ENCODE data around the gene GRB10. TPM values are rescaled to one million over a fixed set of nuclear protein-coding genes. Genes with fewer than 3 reads are reported as not detected.
A peak's percentile ranks its signal among the peaks of the same experiment; 100 is the strongest.
"Not testable (repeated sequence)": the region's sequence is repeated elsewhere in the genome, so short reads cannot be mapped to it uniquely, and the experiment has no call there.

GRB10 gene
- total and polyA plus RNA-seq, 11 donors, result 14.7 to 38.2 (median 28.0) TPM

DNA sequence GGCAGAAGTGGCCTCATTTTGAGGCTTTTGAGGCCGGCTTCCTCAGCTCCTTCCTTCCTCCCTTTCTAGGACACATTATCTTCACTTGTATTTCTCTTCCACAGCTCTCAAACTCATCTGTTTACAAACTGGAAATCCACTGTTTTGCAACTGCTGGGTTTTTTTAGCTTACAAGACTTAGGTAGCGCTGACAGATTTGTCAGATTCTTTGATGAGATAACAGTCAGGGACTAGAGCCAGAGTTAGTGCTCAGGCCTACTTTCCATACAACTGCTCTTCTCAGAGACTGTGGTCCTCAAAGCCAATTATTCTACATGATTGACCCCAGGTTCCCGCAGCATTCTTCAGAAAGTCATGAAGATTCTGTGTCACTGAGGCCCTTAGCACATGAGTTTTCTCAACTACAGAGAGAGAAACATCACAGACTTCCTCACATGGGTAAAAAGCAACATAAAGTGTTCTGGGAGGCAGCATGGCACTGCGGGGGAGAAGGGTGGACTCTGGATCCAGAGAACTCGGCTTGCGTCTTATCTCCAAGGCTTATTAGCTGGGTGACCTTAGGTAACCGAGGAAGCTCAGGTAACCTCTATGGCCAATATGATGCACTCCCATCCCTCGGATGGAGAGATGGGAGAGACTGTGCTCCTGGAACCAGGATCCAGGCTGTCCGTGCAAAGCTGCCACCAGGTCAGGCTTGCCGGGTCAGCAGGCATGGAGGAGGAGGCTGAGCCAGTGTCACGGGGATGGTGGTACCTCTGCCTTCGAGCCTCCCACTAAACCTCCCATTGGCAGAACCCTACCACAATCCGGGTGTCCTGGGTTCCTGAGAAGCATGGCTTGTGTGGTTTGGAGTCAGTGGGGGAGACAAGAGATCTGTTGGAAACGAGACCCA lies 228.0 kb downstream of the GRB10 start:
- no peak for DNase-seq
- H3K27ac ChIP-seq, result no peak overlapping the region
- H3K27me3 ChIP-seq, result peaks cover 0 to 13% (median 5%) of the 10 kb centered on the region in 9 donors
- intact Hi-C loops (cut with DNase I), result no loop called here
- TF ChIP-seq, protein P1, sequence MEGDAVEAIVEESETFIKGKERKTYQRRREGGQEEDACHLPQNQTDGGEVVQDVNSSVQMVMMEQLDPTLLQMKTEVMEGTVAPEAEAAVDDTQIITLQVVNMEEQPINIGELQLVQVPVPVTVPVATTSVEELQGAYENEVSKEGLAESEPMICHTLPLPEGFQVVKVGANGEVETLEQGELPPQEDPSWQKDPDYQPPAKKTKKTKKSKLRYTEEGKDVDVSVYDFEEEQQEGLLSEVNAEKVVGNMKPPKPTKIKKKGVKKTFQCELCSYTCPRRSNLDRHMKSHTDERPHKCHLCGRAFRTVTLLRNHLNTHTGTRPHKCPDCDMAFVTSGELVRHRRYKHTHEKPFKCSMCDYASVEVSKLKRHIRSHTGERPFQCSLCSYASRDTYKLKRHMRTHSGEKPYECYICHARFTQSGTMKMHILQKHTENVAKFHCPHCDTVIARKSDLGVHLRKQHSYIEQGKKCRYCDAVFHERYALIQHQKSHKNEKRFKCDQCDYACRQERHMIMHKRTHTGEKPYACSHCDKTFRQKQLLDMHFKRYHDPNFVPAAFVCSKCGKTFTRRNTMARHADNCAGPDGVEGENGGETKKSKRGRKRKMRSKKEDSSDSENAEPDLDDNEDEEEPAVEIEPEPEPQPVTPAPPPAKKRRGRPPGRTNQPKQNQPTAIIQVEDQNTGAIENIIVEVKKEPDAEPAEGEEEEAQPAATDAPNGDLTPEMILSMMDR (IDR thresholded peaks at IDR 0.05), result no peak
- no peak for TF ChIP-seq POLR2A (IDR thresholded peaks at IDR 0.05)
- ATAC-seq, result no peak
- no peaks in the 10 kb centered on the region for H3K9me3 ChIP-seq
- H3K4me3 ChIP-seq, result no peak overlapping the region
- H3K36me3 ChIP-seq, result no peaks in the 10 kb centered on the region
- WGBS, 4 donors, result 76 to 84% (median 80%) methylated on average over 13 to 14 of the region's 14 CpGs
- H3K4me1 ChIP-seq, result peaks cover 0 to 5% (median 0%) of the 10 kb centered on the region in 12 donors

DNA sequence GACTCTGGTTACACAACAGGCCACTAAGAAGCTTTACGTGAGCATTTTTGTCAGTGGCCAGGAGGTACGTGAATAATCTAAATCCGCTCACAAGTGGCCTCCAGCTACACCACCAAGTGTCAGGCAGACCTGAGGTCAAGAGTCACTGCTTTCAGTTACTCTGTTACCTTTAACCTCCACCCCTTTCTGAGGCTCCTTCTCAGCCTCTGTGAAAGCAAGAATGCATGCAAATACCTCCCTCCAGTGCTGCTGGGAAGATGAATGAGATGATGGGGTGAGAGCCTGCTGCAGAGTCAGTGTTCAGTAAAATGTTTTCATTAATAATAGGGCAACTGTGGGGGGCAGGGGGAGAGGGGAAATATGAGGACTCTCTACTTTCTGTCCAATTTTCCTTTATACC lies 228.7 kb downstream of the GRB10 start:
- DNase-seq, result no peak
- 43 to 51% (median 44%) methylated on average over 3 of the region's 3 CpGs for WGBS, 4 donors
- no peak overlapping the region for H3K27ac ChIP-seq
- no peak for ATAC-seq
- H3K4me3 ChIP-seq, result no peak overlapping the region
- H3K36me3 ChIP-seq, result no peaks in the 10 kb centered on the region
- intact Hi-C loops (cut with DNase I), result no loop called here
- peaks cover 0 to 5% (median 0%) of the 10 kb centered on the region in 12 donors for H3K4me1 ChIP-seq
- H3K27me3 ChIP-seq, result peaks cover 0 to 11% (median 3%) of the 10 kb centered on the region in 9 donors
- TF ChIP-seq, protein P1 (IDR thresholded peaks at IDR 0.05), result no peak
- no peak for TF ChIP-seq POLR2A (IDR thresholded peaks at IDR 0.05)
- no peaks in the 10 kb centered on the region for H3K9me3 ChIP-seq

GRCh38 chr7:50552921-50553320 lies 229.8 kb downstream of the GRB10 start:
- no peak overlapping the region for H3K4me3 ChIP-seq
- TF ChIP-seq POLR2A (IDR thresholded peaks at IDR 0.05), result no peak
- TF ChIP-seq, protein P1 (IDR thresholded peaks at IDR 0.05), result no peak
- no peak overlapping the region for H3K27ac ChIP-seq
- intact Hi-C loops (cut with DNase I), result no loop called here
- H3K9me3 ChIP-seq, result no peaks in the 10 kb centered on the region
- ATAC-seq (peak in 2 of 4 donors; percentile 45 to 59), DNase-seq (no peak)
- 17 to 31% (median 26%) methylated on average over 4 of the region's 4 CpGs for WGBS, 4 donors
- H3K36me3 ChIP-seq, result no peaks in the 10 kb centered on the region
- H3K27me3 ChIP-seq, result peaks cover 0 to 7% (median 0%) of the 10 kb centered on the region in 9 donors
- peaks cover 0 to 5% (median 0%) of the 10 kb centered on the region in 12 donors for H3K4me1 ChIP-seq

DNA sequence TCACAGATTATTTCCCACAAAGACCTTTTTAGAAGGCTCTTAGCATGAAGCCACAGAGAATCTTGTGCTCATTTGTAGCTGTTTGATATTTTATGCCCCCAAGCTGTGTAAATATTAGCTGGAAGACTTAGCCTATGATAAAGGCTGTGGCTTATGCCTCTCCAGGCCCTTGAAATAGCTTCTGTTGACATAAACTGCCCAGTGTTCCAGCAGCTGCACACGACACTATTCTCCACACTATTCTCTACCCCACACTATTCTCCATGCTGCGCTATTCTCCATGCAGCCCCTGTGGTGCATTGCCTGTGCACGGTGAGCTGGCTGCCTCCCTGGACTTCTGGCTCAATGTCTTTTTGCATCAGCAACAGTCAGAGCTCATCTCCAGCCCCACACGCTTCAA lies 230.6 kb downstream of the GRB10 start:
- Histone ChIP-seq H3K27ac (no peak overlapping the region), H3K9me3 (no peaks in the 10 kb centered on the region), H3K27me3 (peaks cover 0 to 7% (median 0%) of the 10 kb centered on the region in 9 donors), H3K36me3 (no peaks in the 10 kb centered on the region), H3K4me1 (peaks cover 0 to 5% (median 0%) of the 10 kb centered on the region in 12 donors), H3K4me3 (no peak overlapping the region)
- no peak for TF ChIP-seq POLR2A (IDR thresholded peaks at IDR 0.05)
- TF ChIP-seq, protein P1 (IDR thresholded peaks at IDR 0.05), result no peak
- intact Hi-C loops (cut with DNase I), result no loop called here
- DNase-seq (no peak), ATAC-seq (no peak)
- WGBS, 4 donors, result 60 to 87% (median 77%) methylated on average over 4 of the region's 4 CpGs

DNA sequence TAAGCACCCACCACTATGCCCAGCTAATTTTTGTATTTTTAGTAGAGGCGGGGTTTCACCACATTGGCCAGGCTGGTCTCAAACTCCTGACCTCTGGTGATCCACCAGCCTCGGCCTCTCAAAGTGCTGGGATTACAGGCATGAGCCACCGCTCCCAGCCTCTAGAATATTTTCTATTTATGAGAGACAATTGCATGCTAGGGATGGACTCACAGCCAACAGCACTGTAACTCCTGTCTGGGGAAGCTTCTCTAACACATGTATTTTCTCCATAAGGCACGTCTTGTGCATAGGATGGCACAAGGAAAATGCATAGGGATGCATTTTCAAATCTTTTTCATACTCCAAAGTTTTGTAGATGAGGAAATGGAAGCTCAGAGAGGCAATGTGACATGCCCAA lies 237.1 kb downstream of the GRB10 start:
- H3K27me3 ChIP-seq; H3K4me3 ChIP-seq; intact Hi-C loops (cut with DNase I); H3K4me1 ChIP-seq; H3K27ac ChIP-seq; ATAC-seq; H3K36me3 ChIP-seq; DNase-seq; H3K9me3 ChIP-seq: not testable (repeated sequence)
- WGBS, 4 donors, result 83 to 88% (median 84%) methylated on average over 4 of the region's 4 CpGs
